Left lung (tissue), 10 donors: ENCODE measurements around the gene BICC1. TPM values are rescaled to one million over a fixed set of nuclear protein-coding genes. Genes with fewer than 3 reads are reported as not detected.

Source experiments
- ATAC-seq: fragments of 200-7000 bp; cut with Tn5 transposase; one replicate; pipeline ENCODE4 v1.9.1; 2020; ENCODE audit warnings: moderate library complexity
- DNase-seq, 4 donors: peaks; one replicate each; pipeline ENCODE4 v3.0.0-alpha.2; 2013 to 2020
- H3K27ac ChIP-seq, 2 donors: fragments of 200-600 bp; sonication (generic) in 1 of 2; one replicate each; pipeline versions ENCODE4 v1.5.0 to v1.8.0; 2020 to 2021
- H3K27me3 ChIP-seq, 2 donors: fragments of 200-600 bp; sonication (generic) in 1 of 2; one replicate each; pipeline versions ENCODE4 v1.5.0 to v1.8.0; 2020 to 2021
- H3K36me3 ChIP-seq, 2 donors: fragments of 200-600 bp; sonication (generic) in 1 of 2; one replicate each; pipeline versions ENCODE4 v1.5.0 to v1.8.0; 2020 to 2021
- H3K4me1 ChIP-seq, 2 donors: fragments of 200-600 bp; one replicate each; pipeline ENCODE4 v1.8.0; 2021
- H3K4me3 ChIP-seq, 2 donors: fragments of 200-600 bp; sonication (generic) in 1 of 2; one replicate each; pipeline versions ENCODE4 v1.5.0 to v1.8.0; 2020 to 2021; ENCODE audit warnings: mild to moderate bottlenecking in 1 of 2
- H3K9me3 ChIP-seq, 2 donors: fragments of 200-600 bp; sonication (generic) in 1 of 2; one replicate each; pipeline versions ENCODE4 v1.5.0 to v1.8.0; 2020 to 2021
- CTCF ChIP-seq, 2 donors: fragments of 200-600 bp; sonication (generic) in 1 of 2; IDR thresholded peaks; one replicate each; pipeline versions ENCODE4 v1.5.0 to v1.8.0; 2021; ENCODE audit warnings: antibody characterized with exemption in 2 of 2
- intact Hi-C, 2 donors: fragments of 100-400 bp; cut with DNase I; formaldehyde crosslinking; loops; one replicate each; pipeline versions ENCODE4 v1.11.2 to v1.14.2; 2022
- polyA plus RNA-seq, 6 donors: library from polyadenylated mRNA; unstranded; fragments of 120-200 nt; gene quantifications; one replicate each; pipeline ENCODE4 v1.2.1, GENCODE V29; 2013; ENCODE audit not compliant: insufficient read length in 6 of 6
- total RNA-seq, 2 donors: library from RNA; stranded (reverse); fragmentation: NEBNext Ultra II Directional; extraction: Animal tissue kit (Norgen Biotek cat#: 25700); gene quantifications; one replicate each; pipeline ENCODE4 v1.2.1, GENCODE V29; 2021
- donor health status: DM: no; HTN: yes; CAD: no.
- donor health status: DM: no; HTN: no; CAD: no.

Gene BICC1
- total and polyA plus RNA-seq, 8 donors = 10.9 to 47.4 (median 37.1) TPM

- ATAC-seq (no peak), DNase-seq (no peak)
- no peak overlapping the region for H3K27ac ChIP-seq
- H3K4me3 ChIP-seq = no peak overlapping the region
- TF ChIP-seq CTCF (IDR thresholded peaks at IDR 0.05) = no peak
- intact Hi-C loops = no loop called here
- no peaks in the 10 kb centered on the region for H3K4me1 ChIP-seq
- no peaks in the 10 kb centered on the region for H3K27me3 ChIP-seq
- H3K36me3 ChIP-seq = no peaks in the 10 kb centered on the region
- H3K9me3 ChIP-seq = no peaks in the 10 kb centered on the region
Observed at GRCh38 chr10:58767652-58768051, 255.0 kb downstream of the BICC1 start.

GRCh38 chr10:58771863-58772262 is 259.2 kb downstream of the BICC1 start:
- Histone ChIP-seq H3K4me3 (no peak overlapping the region), H3K36me3 (no peaks in the 10 kb centered on the region), H3K27me3 (no peaks in the 10 kb centered on the region), H3K27ac (no peak overlapping the region), H3K9me3 (no peaks in the 10 kb centered on the region), H3K4me1 (no peaks in the 10 kb centered on the region)
- ATAC-seq (no peak), DNase-seq (no peak)
- no peak for TF ChIP-seq CTCF (IDR thresholded peaks at IDR 0.05)
- intact Hi-C loops = no loop called here

GRCh38 chr10:58772758-58773157 is 260.1 kb downstream of the BICC1 start:
- no peaks in the 10 kb centered on the region for H3K36me3 ChIP-seq
- no peaks in the 10 kb centered on the region for H3K9me3 ChIP-seq
- H3K27ac ChIP-seq = peak overlapping the region in 1 of 2 donors; percentile 39
- no peak for DNase-seq
- intact Hi-C loops = no loop called here
- H3K4me1 ChIP-seq = no peaks in the 10 kb centered on the region
- no peak for ATAC-seq
- no peak overlapping the region for H3K4me3 ChIP-seq
- H3K27me3 ChIP-seq = no peaks in the 10 kb centered on the region
- TF ChIP-seq CTCF (IDR thresholded peaks at IDR 0.05) = no peak

GRCh38 chr10:58773341-58773740 is 260.7 kb downstream of the BICC1 start:
- ATAC-seq = no peak
- DNase-seq = no peak
- no peak for TF ChIP-seq CTCF (IDR thresholded peaks at IDR 0.05)
- H3K4me3 ChIP-seq = no peak overlapping the region
- peak overlapping the region in 1 of 2 donors; percentile 39 for H3K27ac ChIP-seq
- intact Hi-C loops = no loop called here
- no peaks in the 10 kb centered on the region for H3K4me1 ChIP-seq
- no peaks in the 10 kb centered on the region for H3K36me3 ChIP-seq
- H3K9me3 ChIP-seq = no peaks in the 10 kb centered on the region
- H3K27me3 ChIP-seq = no peaks in the 10 kb centered on the region

- intact Hi-C loops = no loop called here
- ATAC-seq (no peak), DNase-seq (no peak)
- H3K36me3 ChIP-seq = no peaks in the 10 kb centered on the region
- no peak overlapping the region for H3K4me3 ChIP-seq
- TF ChIP-seq CTCF (IDR thresholded peaks at IDR 0.05) = no peak
- no peaks in the 10 kb centered on the region for H3K9me3 ChIP-seq
- H3K4me1 ChIP-seq = no peaks in the 10 kb centered on the region
- no peak overlapping the region for H3K27ac ChIP-seq
- no peaks in the 10 kb centered on the region for H3K27me3 ChIP-seq
Observed at GRCh38 chr10:58773944-58774343, 261.3 kb downstream of the BICC1 start.
